Hippocampal formation (tissue), 2 donors: ENCODE results near the gene C17orf113.
"Not testable (repeated sequence)": the region's sequence is repeated elsewhere in the genome, so short reads cannot be mapped to it uniquely, and the experiment has no call there.

Experiments used
- DNase-seq, 2 donors: peaks; one replicate each; lab custom pipeline; 2025; lab: John Stamatoyannopoulos, UW

Gene C17orf113

DNA sequence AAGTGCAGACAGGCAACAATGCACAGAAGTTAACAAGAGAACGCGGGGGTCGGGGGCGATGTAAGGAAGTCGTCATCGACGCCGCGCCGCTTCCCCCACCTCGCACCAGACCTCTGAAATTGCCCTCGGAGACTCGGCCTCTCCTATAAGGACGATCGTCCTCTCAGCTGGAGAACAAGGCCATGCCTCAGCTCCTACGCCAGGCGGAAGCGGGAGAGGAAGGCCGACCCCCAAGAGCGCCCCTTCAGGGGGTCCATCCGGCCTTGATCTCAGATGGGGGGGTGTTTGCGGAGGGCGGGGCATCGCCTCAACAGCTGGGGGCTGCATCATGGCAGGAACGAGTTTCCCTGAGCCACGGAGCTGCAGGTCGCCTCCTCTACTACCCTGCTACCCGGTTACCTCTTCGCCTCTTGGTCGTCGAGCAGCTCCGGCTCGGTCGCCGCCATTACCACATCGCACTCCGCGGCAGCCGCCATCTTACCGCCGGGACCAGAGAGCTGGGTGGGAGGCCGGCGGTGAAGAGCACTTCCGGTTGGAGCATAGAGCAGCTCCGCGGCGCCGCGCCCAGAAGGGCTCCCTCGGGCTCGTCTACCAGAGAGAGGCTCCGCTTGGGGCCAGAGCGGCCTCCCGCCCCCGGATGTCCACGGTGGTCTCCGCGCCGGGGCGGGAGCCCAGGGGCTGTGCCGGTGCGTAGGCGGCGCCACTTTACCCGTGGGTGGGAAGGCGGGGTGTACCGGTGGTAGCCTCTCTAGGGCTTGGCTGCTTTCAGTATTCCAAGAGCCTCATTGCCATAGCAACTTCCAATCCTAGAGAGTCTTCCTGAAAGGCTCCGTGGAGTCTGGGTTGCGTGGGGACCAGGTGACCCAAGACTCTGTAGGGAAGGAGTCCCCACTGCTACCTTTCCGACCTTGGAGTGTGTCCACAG is 33.2 kb downstream of the C17orf113 start, which contains the start of gene DNAJC7:
TSS of gene DNAJC7 (minus strand) at position 499 of the 925 bp plus-strand sequence. CDS start at position 476, 23 bp downstream.
- peak; percentile 85 to 93 for DNase-seq

DNA sequence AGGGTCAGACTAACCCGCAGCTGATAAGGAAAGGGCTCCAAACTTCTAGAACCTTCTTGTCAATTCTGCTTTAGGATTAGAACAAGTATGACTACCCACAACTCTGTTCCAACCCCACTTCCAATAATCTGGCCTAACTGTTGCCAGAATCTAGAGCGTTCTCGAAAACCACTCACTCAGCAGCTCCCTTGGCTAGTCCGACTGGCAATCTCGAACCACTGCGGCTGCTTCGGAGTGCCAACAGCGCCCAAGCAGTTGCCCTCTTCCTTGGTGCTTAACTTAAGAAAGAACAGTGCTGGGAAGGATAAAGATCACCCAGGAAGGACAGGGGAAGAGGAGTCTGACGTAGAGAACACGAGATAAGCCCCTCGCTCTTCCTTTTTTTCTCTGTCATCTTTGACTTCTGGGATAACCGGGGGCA is 34.0 kb downstream of the C17orf113 start:
- no peak for DNase-seq

DNA sequence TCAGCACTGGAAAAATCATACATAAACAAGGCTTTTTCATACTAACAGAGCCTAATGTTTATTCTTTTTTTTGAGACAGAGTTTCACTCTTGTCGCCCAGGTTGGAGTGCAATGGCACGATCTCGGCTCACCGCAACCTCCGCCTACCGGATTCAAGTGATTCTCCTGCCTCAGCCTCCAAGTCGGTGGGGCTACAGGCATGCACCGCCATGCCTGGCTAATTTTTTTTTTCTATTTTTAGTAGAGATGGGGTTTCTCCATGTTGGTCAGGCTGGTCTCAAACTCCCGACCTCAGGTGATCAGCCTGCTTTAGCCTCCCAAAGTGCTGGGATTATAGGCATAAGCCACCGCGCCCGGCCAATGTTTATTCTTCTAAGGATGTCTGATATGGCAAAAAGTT is 36.7 kb downstream of the C17orf113 start:
- not testable (repeated sequence) for DNase-seq

DNA sequence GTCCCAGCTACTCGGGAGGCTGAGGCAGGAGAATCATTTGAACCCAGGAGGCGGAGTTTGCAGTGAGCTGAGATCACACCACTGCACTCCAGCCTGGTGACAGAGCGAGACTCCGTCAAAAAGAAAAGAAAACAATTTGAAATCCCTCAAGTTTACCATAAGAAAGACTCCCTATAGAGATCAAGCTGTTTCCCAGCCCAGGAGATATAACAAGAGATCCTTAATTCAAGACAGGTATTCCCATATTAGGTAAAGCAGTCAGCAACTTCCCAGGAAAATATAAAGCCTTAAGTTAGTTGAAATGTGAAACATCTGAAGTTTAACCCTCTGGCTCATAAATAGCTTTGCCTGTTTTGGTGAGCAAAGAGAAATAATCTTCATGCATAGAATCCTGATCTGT is 38.0 kb downstream of the C17orf113 start:
- DNase-seq = not testable (repeated sequence)

DNA sequence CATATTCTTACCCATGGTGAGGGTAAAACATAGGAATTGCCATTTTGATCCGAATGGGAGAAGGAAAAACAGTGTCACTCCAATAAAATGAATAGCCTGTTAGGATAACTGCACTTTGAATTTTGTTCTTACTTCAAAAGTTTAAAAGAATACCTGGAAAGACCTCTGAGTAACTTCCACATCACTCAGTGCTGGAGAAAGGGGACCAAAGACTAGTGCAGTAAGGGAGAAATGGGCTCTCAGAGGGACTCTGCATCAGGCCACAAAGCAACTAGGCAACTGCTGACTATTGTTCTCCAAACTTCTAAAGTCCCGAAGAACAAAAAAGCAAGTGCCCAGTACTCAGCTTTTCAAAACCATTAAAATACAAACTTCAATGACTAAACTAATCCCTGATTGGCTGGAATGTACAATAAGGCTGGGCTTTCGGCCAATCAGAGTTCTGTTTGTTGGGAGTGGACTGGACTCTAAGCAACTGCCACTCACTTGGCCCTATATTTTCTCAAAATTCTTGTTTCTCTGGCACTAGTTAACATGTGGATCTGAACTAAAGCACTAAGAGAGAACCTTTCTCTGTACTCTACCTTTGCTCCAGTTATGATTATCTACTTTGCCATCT is 39.4 kb downstream of the C17orf113 start:
- no peak for DNase-seq

DNA sequence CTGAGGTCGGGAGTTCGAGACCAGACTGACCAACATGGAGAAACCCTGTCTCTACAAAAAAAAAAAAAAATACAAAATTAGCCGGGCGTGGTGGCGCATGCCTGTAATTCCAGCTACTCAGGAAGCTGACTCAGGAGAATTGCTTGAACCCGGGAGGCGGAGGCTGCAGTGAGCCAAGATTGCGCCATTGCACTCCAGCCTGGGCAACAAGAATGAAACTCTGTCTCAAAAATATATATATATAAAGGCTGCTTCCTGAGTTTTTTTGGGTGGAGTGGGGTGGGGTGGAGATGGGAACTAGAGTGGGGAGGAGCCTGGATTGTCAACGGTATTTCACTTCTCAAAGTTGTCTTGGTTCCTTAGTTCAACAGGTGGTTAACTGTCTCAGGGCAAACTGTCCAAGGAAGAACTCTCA is 40.1 kb downstream of the C17orf113 start:
- DNase-seq = not testable (repeated sequence)

DNA sequence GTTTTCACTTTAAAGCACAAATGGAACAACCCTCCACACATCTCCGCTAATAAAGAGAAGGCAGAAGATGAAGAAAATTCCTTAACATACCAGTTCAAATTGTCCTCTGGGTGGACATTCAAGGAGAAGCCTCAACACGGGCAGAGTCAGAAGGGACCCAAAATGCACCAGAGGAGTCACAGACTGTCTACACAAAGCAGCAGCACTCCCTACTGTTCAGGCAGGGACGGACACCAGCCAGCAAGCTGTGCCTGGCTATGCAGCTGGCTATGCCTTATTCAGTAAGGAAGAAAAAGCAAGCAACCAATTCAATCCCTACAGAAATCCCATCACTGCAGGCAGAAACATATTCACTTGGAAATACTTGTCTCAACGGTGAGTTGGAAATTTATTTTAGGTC is 41.2 kb downstream of the C17orf113 start:
- DNase-seq = peak; percentile 72 to 84

DNA sequence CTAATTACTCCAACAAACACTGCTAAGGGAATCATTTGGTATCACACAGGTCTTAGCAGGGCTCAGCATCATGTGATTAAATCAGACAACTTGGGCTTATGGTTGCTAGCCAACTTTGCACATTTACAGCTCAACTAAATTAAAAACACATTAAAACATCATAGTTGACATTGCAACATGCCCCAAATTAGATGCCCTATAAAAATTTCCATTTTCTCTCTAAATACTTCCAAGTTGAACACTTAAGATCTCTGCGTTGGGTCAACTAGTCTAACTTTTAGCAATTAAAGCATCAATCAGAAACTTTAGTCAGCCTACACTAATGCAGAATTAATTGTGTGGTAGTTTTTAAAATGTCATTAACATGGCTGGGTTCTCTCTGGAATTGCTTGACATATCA is 45.2 kb downstream of the C17orf113 start:
- no peak for DNase-seq

DNA sequence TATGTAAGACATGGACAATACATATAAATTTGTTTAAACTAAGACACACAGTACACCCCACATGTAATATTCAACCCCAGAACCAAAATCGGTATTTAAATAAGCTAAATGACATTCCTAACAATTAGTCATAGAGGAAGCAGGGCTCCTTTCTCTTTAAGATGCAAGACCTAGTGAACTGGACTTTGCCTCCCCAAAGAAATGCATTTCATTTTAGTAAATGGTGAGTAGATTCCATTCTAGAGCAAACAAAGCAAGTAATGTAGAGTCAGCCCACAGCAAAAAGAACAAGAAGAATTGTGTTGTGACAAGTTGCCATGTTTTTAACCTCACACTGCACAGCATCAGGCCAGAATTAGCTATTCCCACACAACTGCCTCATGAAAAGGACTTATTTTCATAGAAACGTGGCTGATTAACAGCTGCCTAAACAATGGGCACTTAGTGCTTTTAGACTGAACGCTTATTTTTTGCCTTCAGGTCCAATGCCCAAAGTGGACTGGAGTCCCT is 47.6 kb downstream of the C17orf113 start:
- peak in 1 of 2 donors; percentile 50 for DNase-seq

DNA sequence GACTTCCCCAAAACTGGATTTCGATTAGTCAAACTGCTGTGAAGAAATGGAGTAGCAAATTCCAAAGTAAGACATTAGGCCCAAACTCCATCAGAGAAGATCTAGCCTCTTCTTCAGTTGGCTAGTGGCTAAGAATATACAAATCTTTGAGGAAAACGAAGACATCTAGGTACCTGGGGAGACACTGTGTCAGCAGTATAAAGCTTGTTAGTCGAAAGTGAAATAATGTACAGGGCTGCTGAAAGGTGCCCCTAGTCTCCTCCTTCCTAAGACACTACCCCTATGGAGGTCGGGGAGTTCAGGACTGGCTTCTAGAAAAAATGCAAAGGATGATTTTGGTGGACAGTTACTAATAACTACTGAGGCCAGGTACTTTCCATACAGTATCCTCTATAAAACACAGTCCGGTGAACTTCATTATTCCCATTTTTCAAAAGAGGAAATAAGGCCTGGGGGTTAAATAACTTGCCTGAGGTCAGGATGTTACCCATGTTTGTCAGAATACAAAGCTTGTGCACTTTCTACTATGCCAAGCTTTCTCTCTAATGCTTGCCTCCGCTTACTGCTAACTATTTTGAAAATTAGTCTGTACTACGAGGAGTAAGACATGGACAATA is 48.1 kb downstream of the C17orf113 start:
- DNase-seq = no peak

DNA sequence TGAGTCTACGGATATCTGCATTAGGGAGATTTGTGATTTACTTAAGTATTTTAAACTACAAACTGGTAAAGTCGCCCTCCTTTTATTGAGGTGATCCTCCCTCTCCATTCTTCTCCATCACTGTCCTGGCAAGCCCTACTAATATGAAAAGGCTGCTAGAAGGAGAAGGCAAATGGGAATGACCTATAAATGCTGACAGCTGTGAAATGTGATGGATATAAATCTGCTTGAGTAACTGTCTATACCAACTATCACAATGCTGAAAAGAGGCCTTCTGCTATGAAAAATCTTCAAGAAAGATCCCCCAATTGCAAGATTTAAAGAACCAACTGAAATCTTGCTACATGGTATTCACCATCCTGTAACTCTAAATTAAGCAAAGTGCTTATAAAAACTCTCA is 48.7 kb downstream of the C17orf113 start:
- DNase-seq = no peak

DNA sequence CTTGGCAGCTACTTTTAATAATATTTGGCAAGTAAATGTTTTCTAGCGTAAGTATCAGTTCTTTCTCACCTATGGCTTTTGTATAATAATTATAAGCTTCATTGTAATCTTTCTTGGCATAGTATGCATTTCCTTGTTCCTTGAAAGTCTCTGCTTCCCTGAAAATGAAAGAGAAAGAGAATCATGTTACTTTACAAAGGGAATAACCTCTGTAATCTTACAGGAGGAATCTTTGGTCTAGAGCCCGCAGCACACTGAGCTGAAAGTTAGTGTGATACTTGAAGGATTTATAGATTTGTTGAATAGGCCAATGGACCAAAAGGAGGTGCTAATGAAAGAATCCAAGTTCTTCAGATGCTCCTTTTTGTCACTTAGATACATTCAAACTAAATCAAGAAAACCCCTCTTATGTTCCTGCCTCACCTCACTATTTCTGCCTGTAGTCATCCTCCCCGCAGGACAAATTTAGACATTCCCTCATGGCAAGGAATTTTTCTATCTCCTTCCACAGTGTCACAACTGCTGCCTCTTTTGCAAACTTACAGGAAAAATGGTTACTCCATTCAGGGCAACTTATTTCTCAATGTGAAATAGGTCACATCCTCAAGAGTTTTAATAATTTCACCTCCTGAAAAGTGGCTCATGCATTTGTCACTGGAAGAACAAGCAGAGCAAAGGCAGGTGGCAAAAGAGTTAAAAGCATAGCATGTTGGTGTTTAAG is 49.8 kb downstream of the C17orf113 start:
- DNase-seq = no peak

DNA sequence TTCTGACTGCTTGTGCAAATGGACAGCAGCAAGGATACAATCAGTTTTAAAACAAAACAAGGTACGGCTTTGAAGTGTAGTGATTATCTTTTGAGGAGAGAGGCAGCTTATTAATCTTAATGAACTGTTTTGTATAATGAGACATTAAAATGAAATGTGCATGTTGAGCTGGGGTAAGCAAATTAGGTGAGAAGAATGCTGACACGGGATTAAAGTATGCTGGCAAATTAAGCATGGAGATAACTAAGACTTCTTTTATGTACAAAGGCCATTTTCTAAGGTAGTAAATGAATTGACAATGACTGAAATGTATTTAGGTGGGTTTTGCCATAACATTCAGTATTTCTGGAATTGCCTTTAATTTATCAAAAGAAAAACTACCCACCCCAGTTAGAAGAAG is 51.9 kb downstream of the C17orf113 start:
- no peak for DNase-seq

DNA sequence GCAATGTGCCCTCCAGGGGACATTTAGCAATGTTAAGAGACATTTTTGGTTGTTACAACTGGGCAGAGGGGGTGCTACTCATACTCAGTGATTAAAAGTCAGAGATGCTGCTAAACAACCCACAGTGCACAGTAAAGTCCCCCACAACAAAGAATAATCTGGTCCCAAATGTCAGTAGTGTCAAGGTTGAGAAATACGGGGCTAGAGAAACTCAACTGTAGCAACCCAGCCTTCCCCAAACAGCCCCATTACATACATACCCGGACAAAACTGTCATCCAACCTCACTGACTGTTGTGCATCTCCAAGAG is 53.6 kb downstream of the C17orf113 start:
- no peak for DNase-seq

DNA sequence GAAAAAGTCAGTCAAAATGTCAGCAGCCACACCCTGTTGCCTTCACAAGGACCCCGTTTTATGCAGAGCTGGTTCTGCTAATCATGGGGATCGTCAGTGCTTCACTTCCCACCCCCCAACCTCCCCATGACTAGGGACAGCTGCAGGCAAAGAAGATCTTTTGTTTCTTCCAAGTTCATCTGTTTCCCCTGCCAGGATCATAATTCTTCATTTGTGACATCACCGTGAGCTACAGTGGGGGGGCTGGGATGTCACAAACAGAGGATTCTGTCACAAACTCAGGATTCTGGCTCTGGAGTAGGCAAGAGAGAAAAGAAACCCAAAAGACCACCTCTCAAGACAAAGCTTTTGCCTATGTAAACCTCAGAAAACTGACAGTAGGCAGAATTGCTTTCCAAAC is 57.8 kb downstream of the C17orf113 start:
- peak; percentile 78 to 84 for DNase-seq

DNA sequence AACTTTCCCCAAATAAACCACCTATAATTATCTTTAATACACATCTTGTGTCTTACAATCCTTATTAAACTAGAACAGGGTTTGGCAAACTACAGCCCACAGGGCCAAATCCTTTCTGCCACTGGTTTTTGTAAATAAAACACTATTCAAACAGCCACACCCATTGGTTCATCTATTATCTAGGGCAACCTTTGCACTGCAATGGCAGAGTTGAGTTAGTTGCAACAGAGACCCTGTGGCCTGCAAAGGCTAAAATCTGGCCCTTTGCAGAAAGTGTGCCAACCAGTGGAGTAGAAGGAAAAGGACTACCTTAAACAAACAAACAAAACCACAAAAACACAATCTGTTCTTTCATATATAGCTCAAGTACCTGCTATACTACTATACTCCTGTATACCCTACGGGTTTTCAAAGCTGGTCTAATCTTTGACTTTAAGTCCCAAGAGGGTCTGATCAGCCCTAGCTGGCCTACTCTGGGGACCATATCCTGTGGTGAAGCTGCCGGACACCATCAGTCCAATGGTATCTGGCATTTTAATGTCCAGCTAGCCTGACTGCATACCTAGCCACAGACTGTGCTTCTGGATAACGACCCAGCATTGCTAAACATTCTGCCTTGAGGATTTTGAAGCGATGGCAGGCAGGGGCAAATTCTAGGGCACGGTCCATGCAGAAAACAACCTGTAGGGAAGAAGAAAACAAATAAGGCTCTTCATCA is 60.5 kb downstream of the C17orf113 start:
- DNase-seq = no peak

DNA sequence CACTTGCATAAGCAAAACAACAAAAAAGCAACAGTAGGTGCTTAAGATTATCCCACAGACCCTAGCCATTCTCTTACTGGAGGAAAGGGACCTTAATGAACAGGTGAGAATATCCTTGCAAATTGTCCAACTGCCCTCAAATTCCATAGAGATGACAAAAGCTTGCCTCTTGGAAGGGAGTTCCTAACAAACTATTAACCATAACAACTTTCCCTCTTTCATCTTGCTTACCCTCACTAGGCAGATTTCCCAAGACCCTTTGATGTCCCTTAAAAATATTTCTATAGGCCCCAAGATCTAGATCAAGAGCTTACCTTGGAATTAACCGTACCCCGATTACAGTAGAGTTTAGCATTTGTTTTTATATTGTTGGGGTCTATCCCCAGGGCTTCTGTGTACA is 62.0 kb downstream of the C17orf113 start:
- no peak for DNase-seq
